Adrenal gland (tissue), 5 donors: ENCODE measurements around the gene LIAS.

Experiments
- CTCF ChIP-seq, 6 experiments: fragments of 450-650 bp in 4 of 6; fragments of 200-600 bp in 2 of 6; sonication (generic) in 1 of 6; IDR thresholded peaks; 1 replicate in 5 of 6; 2 replicates in 1 of 6; pipeline versions ENCODE4 v1.5.1 to v1.8.0; 2016 to 2021; ENCODE audit warnings: antibody characterized with exemption in 6 of 6, mild to moderate bottlenecking in 2 of 6, moderate library complexity in 1 of 6
- POLR2A ChIP-seq, 2 donors: fragments of 450-650 bp; IDR thresholded peaks; one replicate each; pipeline ENCODE4 v1.6.1; 2017; ENCODE audit warnings: antibody characterized with exemption in 2 of 2, mild to moderate bottlenecking in 2 of 2, moderate library complexity in 1 of 2
- donor health status: DM: no; HTN: no; CAD: no.

GRCh38 chr4:39429476-39430334 is 29.2 kb upstream of the LIAS start:
- no peak for TF ChIP-seq CTCF (IDR thresholded peaks at IDR 0.05)
- TF ChIP-seq POLR2A (IDR thresholded peaks at IDR 0.05): no peak
